Gastroesophageal sphincter (tissue), 3 donors: Measurements from ENCODE around the gene TTC33.

Source experiments
- EP300 ChIP-seq: sonication (generic); formaldehyde crosslinking; IDR thresholded peaks from one replicate; pipeline ENCODE4 v1.6.1; 2017; ENCODE audit warnings: antibody characterized with exemption, mild to moderate bottlenecking
- POLR2A ChIP-seq, 2 donors: fragments of 450-650 bp; IDR thresholded peaks; one replicate each; pipeline ENCODE4 v1.6.1; 2017; ENCODE audit warnings: antibody characterized with exemption in 2 of 2, mild to moderate bottlenecking in 2 of 2, moderate library complexity in 1 of 2
- POLR2AphosphoS5 ChIP-seq: sonication (generic); formaldehyde crosslinking; IDR thresholded peaks from one replicate; pipeline ENCODE4 v1.6.1; 2017; ENCODE audit warnings: antibody characterized with exemption
- TF ChIP-seq, protein P1 (sequence below), 4 experiments: fragments of 200-600 bp in 2 of 4; fragments of 450-650 bp in 2 of 4; sonication (generic) in 1 of 4; IDR thresholded peaks; one replicate each; pipeline ENCODE4 v1.5.1; 2017 to 2019; ENCODE audit warnings: antibody characterized with exemption in 4 of 4, mild to moderate bottlenecking in 2 of 4, moderate library complexity in 2 of 4

DNA sequence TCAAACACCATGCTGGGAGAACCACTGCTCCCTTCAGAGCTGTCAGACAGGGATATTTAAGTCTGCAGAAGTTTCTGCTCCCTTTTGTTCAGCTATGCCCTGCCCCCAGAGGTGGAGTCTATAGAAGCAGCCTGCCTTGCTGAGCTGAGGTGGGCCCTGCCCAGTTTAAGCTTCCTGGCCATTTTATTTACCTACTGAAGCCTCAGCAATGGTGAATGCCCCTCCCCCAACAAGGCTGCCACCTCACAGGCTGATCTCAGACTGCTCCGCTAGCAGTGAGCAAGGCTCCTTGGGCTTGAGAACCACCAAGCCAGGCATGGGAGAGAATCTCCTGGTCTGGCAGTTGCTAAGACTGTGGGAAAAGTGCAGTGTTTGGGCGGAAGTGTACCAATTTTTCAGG, 281.5 kb downstream of the TTC33 start:
- TF ChIP-seq EP300, result no peak
- TF ChIP-seq POLR2A (IDR thresholded peaks at IDR 0.05), result no peak
- TF ChIP-seq, protein P1, sequence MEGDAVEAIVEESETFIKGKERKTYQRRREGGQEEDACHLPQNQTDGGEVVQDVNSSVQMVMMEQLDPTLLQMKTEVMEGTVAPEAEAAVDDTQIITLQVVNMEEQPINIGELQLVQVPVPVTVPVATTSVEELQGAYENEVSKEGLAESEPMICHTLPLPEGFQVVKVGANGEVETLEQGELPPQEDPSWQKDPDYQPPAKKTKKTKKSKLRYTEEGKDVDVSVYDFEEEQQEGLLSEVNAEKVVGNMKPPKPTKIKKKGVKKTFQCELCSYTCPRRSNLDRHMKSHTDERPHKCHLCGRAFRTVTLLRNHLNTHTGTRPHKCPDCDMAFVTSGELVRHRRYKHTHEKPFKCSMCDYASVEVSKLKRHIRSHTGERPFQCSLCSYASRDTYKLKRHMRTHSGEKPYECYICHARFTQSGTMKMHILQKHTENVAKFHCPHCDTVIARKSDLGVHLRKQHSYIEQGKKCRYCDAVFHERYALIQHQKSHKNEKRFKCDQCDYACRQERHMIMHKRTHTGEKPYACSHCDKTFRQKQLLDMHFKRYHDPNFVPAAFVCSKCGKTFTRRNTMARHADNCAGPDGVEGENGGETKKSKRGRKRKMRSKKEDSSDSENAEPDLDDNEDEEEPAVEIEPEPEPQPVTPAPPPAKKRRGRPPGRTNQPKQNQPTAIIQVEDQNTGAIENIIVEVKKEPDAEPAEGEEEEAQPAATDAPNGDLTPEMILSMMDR (IDR thresholded peaks at IDR 0.05), result no peak
- TF ChIP-seq POLR2AphosphoS5, result no peak
